ENCODE data around the gene DKC1. TPM values are rescaled to one million over a fixed set of nuclear protein-coding genes. Genes with fewer than 3 reads are reported as not detected.

Gene DKC1
- total RNA-seq, result 48.5 and 60.4 TPM in 2 replicates

DNA sequence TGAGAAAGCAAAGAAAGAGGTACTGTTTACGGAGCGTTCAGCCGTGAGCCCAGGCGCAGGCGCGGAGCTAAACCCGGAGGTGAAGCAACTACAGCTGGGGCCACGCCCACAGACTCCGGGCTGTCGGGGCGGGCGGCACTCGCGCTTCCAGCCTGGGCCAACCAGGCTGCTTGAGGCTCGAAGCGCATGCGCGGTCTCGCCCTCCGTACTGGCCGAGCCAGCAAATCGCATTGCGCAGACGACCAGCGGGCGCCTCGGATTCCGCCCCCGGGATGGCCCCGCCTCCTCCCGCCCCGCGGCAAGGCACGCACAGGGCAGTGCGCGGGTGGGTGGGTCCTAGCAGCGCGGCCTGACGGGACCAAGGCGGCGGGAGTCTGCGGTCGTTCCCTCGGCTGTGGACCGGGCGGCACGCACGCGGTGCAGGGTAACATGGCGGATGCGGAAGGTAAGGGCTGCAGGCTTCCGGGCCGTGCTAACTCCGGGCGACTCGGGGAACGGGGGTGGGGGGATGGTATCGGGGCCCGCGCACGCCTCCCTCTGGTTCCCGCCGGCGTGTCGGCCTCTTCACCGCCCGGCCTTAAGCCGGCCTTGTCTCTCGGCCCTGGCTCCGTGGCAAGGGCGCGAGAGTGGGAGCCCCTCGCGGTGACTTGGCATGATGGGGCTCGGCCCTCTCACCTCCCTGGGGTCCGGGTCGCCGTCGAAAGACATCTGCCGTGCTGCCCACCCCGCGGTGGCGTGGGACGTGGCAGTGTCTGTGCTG lies at the start of gene DKC1:
Gene DKC1, plus strand, starts transcription at position 328 of the 760 bp plus-strand sequence. Its CDS starts 102 bp downstream, at position 430.

DNA sequence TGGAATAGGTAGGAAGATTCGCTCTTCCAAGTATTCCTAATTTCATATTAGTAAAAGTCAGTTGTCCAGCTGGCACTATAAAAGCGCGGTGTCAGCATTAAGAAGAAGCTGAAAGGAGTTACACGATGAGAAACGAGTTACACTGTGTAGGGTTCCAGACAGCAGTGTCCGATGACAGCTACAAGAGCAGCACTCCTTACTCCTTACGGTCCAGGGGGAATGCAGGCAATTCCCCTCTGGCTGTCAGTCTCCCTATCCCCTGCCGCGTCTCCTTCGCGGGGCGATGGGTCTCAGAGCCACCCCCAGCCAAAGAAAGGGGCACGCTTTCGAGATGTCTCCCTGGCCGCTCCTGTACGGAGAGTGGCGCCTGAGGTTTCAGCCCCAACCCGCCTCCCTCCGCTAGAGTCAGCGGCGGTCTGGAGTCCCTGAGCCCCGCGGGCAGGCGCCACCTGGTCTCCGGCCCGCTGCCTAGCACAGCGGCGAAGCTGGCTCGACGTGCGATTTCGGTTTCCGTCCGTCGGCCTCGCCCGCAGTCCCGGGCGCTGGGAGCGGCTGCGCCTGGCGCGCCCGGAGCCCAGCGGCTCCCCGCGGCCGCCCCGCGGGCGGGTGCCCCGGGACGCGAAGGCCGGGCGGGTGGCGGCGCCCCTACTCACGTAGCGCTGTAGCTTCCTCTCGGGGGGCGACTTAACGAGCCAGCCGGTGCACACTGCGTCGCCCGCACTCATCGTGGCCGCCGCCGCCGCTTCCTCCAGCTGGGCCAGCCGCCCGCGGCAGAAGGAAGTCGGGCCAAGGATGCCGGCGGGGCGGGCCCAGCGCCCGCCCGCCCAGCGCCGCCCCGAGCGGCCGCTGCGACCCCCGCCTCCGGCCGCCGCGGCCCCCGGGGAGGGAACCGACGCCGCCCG lies 12.1 kb upstream of the DKC1 start, which contains the start of gene GAB3:
Gene GAB3, minus strand, starts transcription at position 777 of the 902 bp plus-strand sequence. Its CDS starts 52 bp downstream, at position 725.

DNA sequence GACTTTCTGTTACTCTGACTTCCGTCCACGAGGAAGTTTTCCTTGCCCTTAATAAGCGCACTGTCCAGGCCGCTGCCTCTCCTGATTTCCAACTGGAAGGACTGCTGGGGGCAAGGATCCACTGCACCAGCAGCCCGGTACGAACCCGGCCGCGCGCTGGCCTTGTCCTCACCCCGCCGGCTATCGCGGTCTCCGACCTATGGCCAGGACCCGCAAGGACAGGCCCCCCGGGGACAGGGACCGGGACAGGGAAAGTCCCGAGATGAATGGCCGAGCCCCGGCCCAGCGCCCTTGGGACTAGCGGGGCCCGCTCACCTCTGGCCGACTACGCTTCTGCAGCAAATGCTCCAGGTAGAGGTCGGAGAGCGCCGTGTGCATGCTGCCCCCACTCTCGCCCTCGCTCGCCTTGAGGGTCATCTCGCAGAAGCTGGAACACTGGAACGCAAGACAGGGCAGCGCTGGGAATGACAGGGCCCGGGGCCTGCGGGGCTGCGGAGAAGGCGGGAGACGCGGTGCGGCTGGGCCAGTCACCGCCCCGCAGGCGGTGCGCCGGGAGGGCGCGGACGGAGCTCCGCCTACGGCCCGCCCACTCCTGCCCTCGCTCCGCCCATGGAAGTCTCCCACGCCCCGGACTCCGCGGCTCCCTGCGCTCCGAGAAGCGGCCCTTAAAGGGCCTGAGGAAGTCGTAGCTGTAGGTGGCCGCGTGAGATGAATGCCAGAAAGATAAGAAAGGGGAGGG lies 42.5 kb downstream of the DKC1 start, which contains the start of gene MPP1:
Gene MPP1, minus strand, starts transcription at position 529 of the 739 bp plus-strand sequence. Its CDS starts 112 bp downstream, at position 417.

Small RNA genes lying within 50 kb of the gene (small RNA-seq; reads per million reads assigned to genes)
- not detected for gene SNORA36A

Other genes with a start within 250 kb of the DKC1 start
- 23.3 and 25.0 TPM in 2 replicates for gene FAM3A, start 246.6 kb upstream of the DKC1 start, total RNA-seq
- 145 and 151 TPM in 2 replicates for gene G6PD, start 216.0 kb upstream of the DKC1 start, total RNA-seq
- 17.2 and 19.8 TPM in 2 replicates for gene IKBKG, start 215.2 kb upstream of the DKC1 start, total RNA-seq
- gene CTAG1A, start 177.7 kb upstream of the DKC1 start, total RNA-seq, result not detected in 2 replicates
- gene CTAG1B, start 143.6 kb upstream of the DKC1 start, total RNA-seq, result not detected in 2 replicates
- gene CTAG2, start 109.3 kb upstream of the DKC1 start, total RNA-seq, result not detected in 2 replicates
- gene GAB3, start 11.8 kb upstream of the DKC1 start, total RNA-seq, result 10.4 and 27.9 TPM in 2 replicates
- gene MPP1, start 42.6 kb downstream of the DKC1 start, total RNA-seq, result 9.8 and 18.0 TPM in 2 replicates
- not detected in 2 replicates for gene SMIM9, start 71.8 kb downstream of the DKC1 start, total RNA-seq
- 4.8 and 5.1 TPM in 2 replicates for gene F8A1, start 123.5 kb downstream of the DKC1 start, total RNA-seq

Measured in subcutaneous preadipocyte (primary cell).